Vagina (tissue), 2 donors: Measurements from ENCODE around the gene SIGLEC1. TPM values are rescaled to one million over a fixed set of nuclear protein-coding genes. Genes with fewer than 3 reads are reported as not detected.
A peak's percentile ranks its signal among the peaks of the same experiment; 100 is the strongest.

Source experiments
- DNase-seq, 2 donors: peaks; one replicate each; pipeline ENCODE4 v3.0.0-alpha.2; 2017; ENCODE audit errors: extremely low spot score in 2 of 2
- H3K27ac ChIP-seq: fragments of 200-600 bp; sonication (generic); one replicate; pipeline ENCODE4 v1.5.1; 2019
- H3K27me3 ChIP-seq: fragments of 200-600 bp; sonication (generic); one replicate; pipeline ENCODE4 v1.5.1; 2019
- H3K36me3 ChIP-seq, 2 donors: fragments of 200-600 bp; sonication (generic); one replicate each; pipeline ENCODE4 v1.5.1; 2017 to 2019
- H3K4me1 ChIP-seq: fragments of 200-600 bp; sonication (generic); one replicate; pipeline ENCODE4 v1.5.1; 2019
- H3K4me3 ChIP-seq, 2 donors: fragments of 200-600 bp; sonication (generic); 1 replicate in 1 of 2; 2 replicates in 1 of 2; pipeline ENCODE4 v1.5.1; 2016 to 2019
- H3K9me3 ChIP-seq: fragments of 200-600 bp; sonication (generic); one replicate; pipeline ENCODE4 v1.5.1; 2019
- POLR2A ChIP-seq, 2 donors: fragments of 450-650 bp; IDR thresholded peaks; one replicate each; pipeline ENCODE4 v1.6.1; 2017; ENCODE audit warnings: antibody characterized with exemption in 2 of 2, mild to moderate bottlenecking in 2 of 2, moderate library complexity in 2 of 2
- POLR2AphosphoS5 ChIP-seq, 2 donors: sonication (generic); formaldehyde crosslinking; IDR thresholded peaks; one replicate each; pipeline ENCODE4 v1.9.0; 2017; ENCODE audit warnings: antibody characterized with exemption in 2 of 2, mild to moderate bottlenecking in 2 of 2, low read depth in 1 of 2; ENCODE audit not compliant: insufficient read depth in 1 of 2
- intact Hi-C: fragments of 100-400 bp; cut with DNase I; formaldehyde crosslinking; loops from one replicate; pipeline ENCODE4 v1.15.1; 2023
- total RNA-seq: library from RNA; depleted of rRNA; stranded (reverse); fragments of >200 nt; gene quantifications from one replicate; pipeline ENCODE4 v1.2.3, GENCODE V29; 2016
- TF ChIP-seq, protein P1 (sequence below), 3 experiments: fragments of 450-650 bp in 2 of 3; fragments of 200-600 bp in 1 of 3; sonication (generic) in 1 of 3; IDR thresholded peaks; one replicate each; pipeline ENCODE4 v1.5.1; 2017 to 2019; ENCODE audit warnings: antibody characterized with exemption in 3 of 3, mild to moderate bottlenecking in 2 of 3, moderate library complexity in 2 of 3

SIGLEC1 gene
- 8.8 TPM for total RNA-seq

DNA sequence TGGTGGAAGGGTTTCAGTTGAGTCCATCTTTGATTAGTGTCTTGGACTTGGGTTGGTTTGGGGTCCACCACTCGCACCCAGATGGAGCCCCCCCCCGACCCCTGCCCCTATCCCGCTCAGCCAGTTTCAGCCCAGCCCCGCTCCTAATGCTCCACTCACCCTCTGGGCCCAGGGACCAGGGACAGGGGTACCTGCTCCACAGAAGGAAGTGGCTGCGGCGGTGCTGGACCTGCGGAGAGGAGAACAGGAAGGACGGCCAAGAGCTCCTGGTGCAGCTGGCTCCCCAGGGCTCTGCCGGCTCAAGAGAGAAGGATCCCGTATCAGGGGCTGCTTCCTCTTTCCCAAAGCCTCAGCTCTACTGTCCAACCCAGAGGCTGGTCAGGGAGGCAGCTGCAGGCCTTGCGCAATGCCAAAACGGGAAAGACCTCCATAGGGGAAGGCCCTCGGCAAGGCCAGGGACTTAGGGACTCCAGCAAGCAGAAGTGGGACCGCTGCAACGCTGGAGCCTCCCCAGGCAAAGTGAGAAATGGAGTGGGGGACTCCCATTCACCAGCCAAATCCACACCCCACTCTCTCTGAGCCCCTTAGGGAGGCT lies at the start of gene SIGLEC1:
Gene SIGLEC1 (minus strand): TSS at position 322 of the 595 bp plus-strand sequence. CDS start 5,472 bp downstream, outside the sequence.
- TF ChIP-seq POLR2A (IDR thresholded peaks at IDR 0.05) (no peak), POLR2AphosphoS5 (IDR thresholded peaks at IDR 0.05; ENCODE audit: insufficient read depth in 1 of 2, low read depth in 1 of 2) (no peak)
- TF ChIP-seq, protein P1, sequence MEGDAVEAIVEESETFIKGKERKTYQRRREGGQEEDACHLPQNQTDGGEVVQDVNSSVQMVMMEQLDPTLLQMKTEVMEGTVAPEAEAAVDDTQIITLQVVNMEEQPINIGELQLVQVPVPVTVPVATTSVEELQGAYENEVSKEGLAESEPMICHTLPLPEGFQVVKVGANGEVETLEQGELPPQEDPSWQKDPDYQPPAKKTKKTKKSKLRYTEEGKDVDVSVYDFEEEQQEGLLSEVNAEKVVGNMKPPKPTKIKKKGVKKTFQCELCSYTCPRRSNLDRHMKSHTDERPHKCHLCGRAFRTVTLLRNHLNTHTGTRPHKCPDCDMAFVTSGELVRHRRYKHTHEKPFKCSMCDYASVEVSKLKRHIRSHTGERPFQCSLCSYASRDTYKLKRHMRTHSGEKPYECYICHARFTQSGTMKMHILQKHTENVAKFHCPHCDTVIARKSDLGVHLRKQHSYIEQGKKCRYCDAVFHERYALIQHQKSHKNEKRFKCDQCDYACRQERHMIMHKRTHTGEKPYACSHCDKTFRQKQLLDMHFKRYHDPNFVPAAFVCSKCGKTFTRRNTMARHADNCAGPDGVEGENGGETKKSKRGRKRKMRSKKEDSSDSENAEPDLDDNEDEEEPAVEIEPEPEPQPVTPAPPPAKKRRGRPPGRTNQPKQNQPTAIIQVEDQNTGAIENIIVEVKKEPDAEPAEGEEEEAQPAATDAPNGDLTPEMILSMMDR (IDR thresholded peaks at IDR 0.05): no peak
- Histone ChIP-seq H3K4me1 (peaks cover 14% of the 10 kb centered on the region), H3K4me3 (no peak within 1 kb of the TSS), H3K9me3 (no peaks in the 10 kb centered on the region), H3K27me3 (no peaks in the 10 kb centered on the region), H3K36me3 (no peaks in the 10 kb centered on the region), H3K27ac (no peak within 1 kb of the TSS)
- intact Hi-C loops: no loop called here
- DNase-seq: peak in 1 of 2 donors; percentile 87

DNA sequence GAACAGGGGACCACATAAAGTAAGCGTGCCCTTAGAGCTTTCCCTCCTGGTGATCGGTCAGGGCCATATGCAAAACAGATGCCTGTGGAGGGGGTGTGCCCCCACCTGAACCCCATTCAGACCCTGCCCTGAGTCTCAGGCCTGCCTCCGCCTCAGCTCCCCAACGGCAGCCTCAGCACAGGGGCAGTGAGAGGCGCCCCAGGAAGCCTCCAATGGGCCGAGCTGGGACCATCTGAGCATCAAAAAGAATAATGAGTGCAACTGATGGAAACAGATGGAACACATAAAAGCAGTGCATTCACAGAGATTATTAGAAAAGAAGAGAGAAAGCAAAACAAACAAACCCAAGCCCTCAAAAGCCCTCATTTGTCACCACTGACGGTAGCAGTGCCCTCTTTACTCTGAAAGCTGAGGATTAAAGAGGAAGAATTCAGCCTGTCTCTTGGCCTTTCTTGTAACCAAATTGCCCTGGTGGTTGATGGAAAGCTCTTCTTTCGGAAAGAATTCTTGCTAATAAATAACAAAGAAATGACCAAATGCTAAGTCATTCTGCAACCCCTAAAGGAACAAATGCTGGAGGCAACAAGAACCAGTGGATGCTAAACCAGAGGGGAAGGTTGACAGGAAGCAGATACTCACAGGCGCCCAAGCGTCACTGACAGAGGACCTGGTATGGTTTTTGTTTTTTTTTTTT lies 48.4 kb upstream of the SIGLEC1 start:
- Histone ChIP-seq H3K27me3 (no peaks in the 10 kb centered on the region), H3K4me1 (peaks cover 18% of the 10 kb centered on the region), H3K36me3 (no peaks in the 10 kb centered on the region), H3K9me3 (no peaks in the 10 kb centered on the region), H3K4me3 (no peak overlapping the region), H3K27ac (no peak overlapping the region)
- intact Hi-C loops: no loop called here
- TF ChIP-seq, protein P1 (IDR thresholded peaks at IDR 0.05): no peak
- TF ChIP-seq POLR2AphosphoS5 (IDR thresholded peaks at IDR 0.05; ENCODE audit: insufficient read depth in 1 of 2, low read depth in 1 of 2): no peak
- no peak for TF ChIP-seq POLR2A (IDR thresholded peaks at IDR 0.05)
- no peak for DNase-seq

DNA sequence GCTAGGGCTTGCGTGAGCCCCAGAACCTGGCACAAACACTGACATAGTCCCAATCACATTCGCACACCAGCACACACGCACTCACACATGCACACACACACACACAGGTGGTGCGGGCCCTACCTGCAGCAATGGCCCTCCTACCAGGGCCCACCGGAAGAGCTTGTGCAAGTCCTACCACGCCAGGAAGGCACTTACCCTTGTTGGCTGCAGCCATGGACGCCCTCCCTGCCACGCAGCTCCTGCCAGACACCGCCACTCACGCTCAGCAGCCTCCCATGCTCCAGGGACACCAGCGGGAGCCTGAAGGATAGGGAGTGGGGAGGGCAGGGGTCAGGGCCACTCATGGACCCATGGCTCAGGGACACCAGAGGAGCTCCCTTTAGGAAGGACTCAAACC lies 47.5 kb upstream of the SIGLEC1 start:
- H3K27ac ChIP-seq: no peak overlapping the region
- DNase-seq: no peak
- H3K4me1 ChIP-seq: peaks cover 12% of the 10 kb centered on the region
- TF ChIP-seq, protein P1 (IDR thresholded peaks at IDR 0.05): no peak
- no peak for TF ChIP-seq POLR2AphosphoS5 (IDR thresholded peaks at IDR 0.05; ENCODE audit: insufficient read depth in 1 of 2, low read depth in 1 of 2)
- TF ChIP-seq POLR2A (IDR thresholded peaks at IDR 0.05): no peak
- no peaks in the 10 kb centered on the region for H3K9me3 ChIP-seq
- intact Hi-C loops: no loop called here
- H3K36me3 ChIP-seq: no peaks in the 10 kb centered on the region
- H3K4me3 ChIP-seq: no peak overlapping the region
- no peaks in the 10 kb centered on the region for H3K27me3 ChIP-seq

- H3K36me3 ChIP-seq: no peaks in the 10 kb centered on the region
- H3K9me3 ChIP-seq: no peaks in the 10 kb centered on the region
- no peaks in the 10 kb centered on the region for H3K27me3 ChIP-seq
- H3K4me1 ChIP-seq: peaks cover 7% of the 10 kb centered on the region
- no peak for DNase-seq
- intact Hi-C loops: no loop called here
- H3K4me3 ChIP-seq: no peak overlapping the region
- no peak overlapping the region for H3K27ac ChIP-seq
- TF ChIP-seq POLR2AphosphoS5 (IDR thresholded peaks at IDR 0.05; ENCODE audit: insufficient read depth in 1 of 2, low read depth in 1 of 2): no peak
- TF ChIP-seq, protein P1 (IDR thresholded peaks at IDR 0.05): no peak
- TF ChIP-seq POLR2A (IDR thresholded peaks at IDR 0.05): no peak
These were observed 47.0 kb upstream of the SIGLEC1 start for GRCh38 chr20:3759316-3759823.

- no peaks in the 10 kb centered on the region for H3K9me3 ChIP-seq
- H3K4me3 ChIP-seq: no peak overlapping the region
- intact Hi-C loops: no loop called here
- no peak overlapping the region for H3K27ac ChIP-seq
- no peaks in the 10 kb centered on the region for H3K27me3 ChIP-seq
- no peaks in the 10 kb centered on the region for H3K4me1 ChIP-seq
- TF ChIP-seq POLR2AphosphoS5 (IDR thresholded peaks at IDR 0.05; ENCODE audit: insufficient read depth in 1 of 2, low read depth in 1 of 2) (no peak), POLR2A (IDR thresholded peaks at IDR 0.05) (no peak)
- TF ChIP-seq, protein P1 (IDR thresholded peaks at IDR 0.05): no peak
- no peaks in the 10 kb centered on the region for H3K36me3 ChIP-seq
- no peak for DNase-seq
These were observed 46.2 kb upstream of the SIGLEC1 start for GRCh38 chr20:3758566-3758965.
